OCI-LY7 (cell line): Measurements from ENCODE around the gene SALL2. TPM values are rescaled to one million over a fixed set of nuclear protein-coding genes. Genes with fewer than 3 reads are reported as not detected.

Experiments
- BruUV-seq: library from RNA; stranded (reverse); fragments of 400-500 nt; replicated peaks from 2 replicates; lab custom pipeline; 2021; lab: Mats Ljungman, UMichigan
- CTCF ChIA-PET: fragments of 300-600 bp; sonication (Branson Sonifier 250); formaldehyde crosslinking; loops from one replicate; lab custom pipeline; 2022; ENCODE audit warnings: antibody characterized with exemption; ENCODE audit not compliant: unreplicated experiment; lab: Charles Lee
- POLR2A ChIA-PET: fragments of 300-600 bp; sonication (Branson Sonifier 250); formaldehyde crosslinking; loops from one replicate; lab custom pipeline; 2022; ENCODE audit warnings: antibody characterized with exemption; lab: Charles Lee
- DNase-seq: peaks from one replicate; pipeline ENCODE4 v3.0.0-alpha.2; 2015; ENCODE audit warnings: low spot score
- H2AFZ ChIP-seq: fragments of 200-600 bp; sonication (generic), shearing (Covaris generic); 2 replicates; pipeline ENCODE4 v1.6.1; 2014; ENCODE audit warnings: mild to moderate bottlenecking, antibody characterized with exemption, low read length, moderate library complexity
- H3K27ac ChIP-seq: fragments of 200-600 bp; sonication (generic); 2 replicates; pipeline ENCODE4 v1.5.1; 2014; ENCODE audit warnings: mixed run types, low read depth, mild to moderate bottlenecking, moderate library complexity, low read length, inconsistent platforms; ENCODE audit not compliant: poor library complexity, severe bottlenecking
- H3K36me3 ChIP-seq: fragments of 200-600 bp; sonication (generic); 2 replicates; pipeline ENCODE4 v1.6.1; 2014; ENCODE audit warnings: mild to moderate bottlenecking, antibody characterized with exemption, low read length, moderate library complexity, mixed read lengths; ENCODE audit not compliant: insufficient read depth
- H3K4me1 ChIP-seq: fragments of 200-600 bp; sonication (generic); 2 replicates; pipeline ENCODE4 v1.5.1; 2014; ENCODE audit warnings: mild to moderate bottlenecking, low read length; ENCODE audit not compliant: insufficient read depth, poor library complexity, severe bottlenecking
- H3K4me2 ChIP-seq: fragments of 200-600 bp; sonication (generic); 2 replicates; pipeline ENCODE4 v1.6.1; 2014; ENCODE audit warnings: mild to moderate bottlenecking, low read length
- H3K4me3 ChIP-seq: fragments of 200-600 bp; sonication (generic); 2 replicates; pipeline ENCODE4 v1.5.1; 2014; ENCODE audit warnings: mild to moderate bottlenecking, low read depth, low read length; ENCODE audit not compliant: poor library complexity, severe bottlenecking
- H3K79me2 ChIP-seq: fragments of 200-600 bp; sonication (generic); 2 replicates; pipeline ENCODE4 v1.6.1; 2016; ENCODE audit warnings: low read depth, mild to moderate bottlenecking, low read length, moderate library complexity, mixed read lengths; ENCODE audit not compliant: insufficient read depth
- H3K9me2 ChIP-seq: fragments of 200-600 bp; sonication (generic); 2 replicates; pipeline ENCODE4 v1.6.1; 2016; ENCODE audit warnings: mild to moderate bottlenecking, low read length, mixed read lengths; ENCODE audit not compliant: insufficient read depth
- H3K9me3 ChIP-seq: fragments of 200-600 bp; sonication (generic); 2 replicates; pipeline ENCODE4 v1.6.1; 2014; ENCODE audit warnings: mild to moderate bottlenecking, mixed run types, low read length, mixed read lengths
- H4K20me1 ChIP-seq: fragments of 200-600 bp; sonication (generic); 2 replicates; pipeline ENCODE4 v1.6.1; 2014; ENCODE audit warnings: mild to moderate bottlenecking, antibody characterized with exemption, low read length, moderate library complexity, mixed read lengths; ENCODE audit not compliant: insufficient read depth
- EZH2phosphoT487 ChIP-seq: fragments of 200-600 bp; sonication (generic); IDR thresholded peaks from 2 replicates; pipeline ENCODE4 v1.6.1; 2018; ENCODE audit warnings: low read depth, borderline replicate concordance, mild to moderate bottlenecking, mixed run types, antibody characterized with exemption, low read length, moderate library complexity, mixed read lengths
- intact Hi-C: fragments of 100-400 bp; cut with micrococcal nuclease; formaldehyde crosslinking; loops from one replicate; pipeline ENCODE4 v1.10.0; 2022; ENCODE audit not compliant: unreplicated experiment
- total RNA-seq, 2 experiments: library from RNA; depleted of rRNA in 1 of 2; stranded (reverse); fragments of >200 nt in 1 of 2; shearing (Covaris generic) in 1 of 2; gene quantifications; 2 replicates each; pipeline ENCODE4 v1.2.3, GENCODE V29; 2014 to 2022
- TF ChIP-seq, protein P1 (sequence below): fragments of 200-600 bp; sonication (generic); conservative IDR thresholded peaks from 2 replicates; pipeline ENCODE4 v1.5.1; 2014; ENCODE audit warnings: mild to moderate bottlenecking, antibody characterized with exemption, low read length, moderate library complexity, mixed read lengths

SALL2 gene
- total RNA-seq, 2 experiments from 2014 or later, result 8.2 to 15.9 TPM

GRCh38 chr14:21539189-21539940 is 13.2 kb upstream of the SALL2 start:
- Histone ChIP-seq H4K20me1 (no peaks in the 10 kb centered on the region), H3K27ac (no peak overlapping the region), H3K4me2 (no peak overlapping the region), H3K79me2 (no peaks in the 10 kb centered on the region), H3K4me1 (peaks cover 30% of the 10 kb centered on the region), H3K9me3 (no peaks in the 10 kb centered on the region), H3K4me3 (no peak overlapping the region), H3K9me2 (no peaks in the 10 kb centered on the region), H2AFZ (no peak overlapping the region), H3K36me3 (no peaks in the 10 kb centered on the region)
- BruUV-seq, result no TSS peak
- intact Hi-C loops, result no loop called here
- TF ChIP-seq EZH2phosphoT487, result no peak
- TF ChIP-seq, protein P1, sequence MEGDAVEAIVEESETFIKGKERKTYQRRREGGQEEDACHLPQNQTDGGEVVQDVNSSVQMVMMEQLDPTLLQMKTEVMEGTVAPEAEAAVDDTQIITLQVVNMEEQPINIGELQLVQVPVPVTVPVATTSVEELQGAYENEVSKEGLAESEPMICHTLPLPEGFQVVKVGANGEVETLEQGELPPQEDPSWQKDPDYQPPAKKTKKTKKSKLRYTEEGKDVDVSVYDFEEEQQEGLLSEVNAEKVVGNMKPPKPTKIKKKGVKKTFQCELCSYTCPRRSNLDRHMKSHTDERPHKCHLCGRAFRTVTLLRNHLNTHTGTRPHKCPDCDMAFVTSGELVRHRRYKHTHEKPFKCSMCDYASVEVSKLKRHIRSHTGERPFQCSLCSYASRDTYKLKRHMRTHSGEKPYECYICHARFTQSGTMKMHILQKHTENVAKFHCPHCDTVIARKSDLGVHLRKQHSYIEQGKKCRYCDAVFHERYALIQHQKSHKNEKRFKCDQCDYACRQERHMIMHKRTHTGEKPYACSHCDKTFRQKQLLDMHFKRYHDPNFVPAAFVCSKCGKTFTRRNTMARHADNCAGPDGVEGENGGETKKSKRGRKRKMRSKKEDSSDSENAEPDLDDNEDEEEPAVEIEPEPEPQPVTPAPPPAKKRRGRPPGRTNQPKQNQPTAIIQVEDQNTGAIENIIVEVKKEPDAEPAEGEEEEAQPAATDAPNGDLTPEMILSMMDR, result no peak
- ChIA-PET POLR2A (interaction anchor here (3.0 kb wide), 1 partner anchor 13 kb away, joined by 13 read pairs; the partner anchor contains the start of gene SALL2), CTCF (no interaction called here)
- DNase-seq, result no peak

- Histone ChIP-seq H3K27ac (no peak overlapping the region), H3K4me3 (no peak overlapping the region), H3K36me3 (no peaks in the 10 kb centered on the region), H3K79me2 (no peaks in the 10 kb centered on the region), H2AFZ (no peak overlapping the region), H3K9me3 (no peaks in the 10 kb centered on the region), H3K9me2 (no peaks in the 10 kb centered on the region), H4K20me1 (no peaks in the 10 kb centered on the region), H3K4me1 (peaks cover 23% of the 10 kb centered on the region), H3K4me2 (no peak overlapping the region)
- ChIA-PET CTCF (no interaction called here), POLR2A (interaction anchor here (0.6 to 3.0 kb wide), 4 partner anchors 8 to 37 kb away, joined by 4 to 13 read pairs (median 6); partner anchors contain the start of gene SALL2)
- no peak for DNase-seq
- no TSS peak for BruUV-seq
- TF ChIP-seq, protein P1, result no peak
- TF ChIP-seq EZH2phosphoT487, result no peak
- intact Hi-C loops, result no loop called here
These were observed 10.9 kb upstream of the SALL2 start for GRCh38 chr14:21537090-21537424.
